H1 (cell line): ENCODE results near the gene OR8H3.

Experiments
- EGR1 ChIP-seq: IDR thresholded peaks from 2 replicates; pipeline ENCODE4 v1.6.1; 2011; ENCODE audit warnings: low read depth, low read length, borderline replicate concordance
- EP300 ChIP-seq, 2 experiments: IDR thresholded peaks; 1 replicate in 1 of 2; 2 replicates in 1 of 2; pipeline ENCODE4 v1.6.1; 2011 to 2012; ENCODE audit warnings: low read depth in 2 of 2, low read length in 2 of 2, mild to moderate bottlenecking in 2 of 2, borderline replicate concordance in 1 of 2, inconsistent platforms in 1 of 2, moderate library complexity in 1 of 2
- GTF2F1 ChIP-seq: IDR thresholded peaks from 2 replicates; pipeline ENCODE4 v1.6.1; 2012; ENCODE audit warnings: low read depth, low read length, improper control_type of control experiment, borderline replicate concordance
- HDAC2 ChIP-seq, 2 experiments: fragments of 300-600 bp in 1 of 2; sonication (generic) in 1 of 2; IDR thresholded peaks; 2 replicates each; pipeline ENCODE4 v1.6.1; 2011 to 2012; ENCODE audit warnings: low read depth in 2 of 2, low read length in 2 of 2, mild to moderate bottlenecking in 2 of 2, moderate library complexity in 2 of 2, borderline replicate concordance in 1 of 2, inconsistent platforms in 1 of 2
- JUN ChIP-seq: IDR thresholded peaks from 2 replicates; pipeline ENCODE4 v1.6.1; 2011; ENCODE audit warnings: low read depth, mild to moderate bottlenecking, improper control_type of control experiment, low read length
- JUND ChIP-seq: IDR thresholded peaks from 2 replicates; pipeline ENCODE4 v1.6.1; 2011; ENCODE audit warnings: mild to moderate bottlenecking, improper control_type of control experiment, low read length
- MAFK ChIP-seq: IDR thresholded peaks from 2 replicates; pipeline ENCODE4 v1.6.1; 2012; ENCODE audit warnings: low read depth, mild to moderate bottlenecking, improper control_type of control experiment, low read length
- POLR2A ChIP-seq, 2 experiments: IDR thresholded peaks; 1 replicate in 1 of 2; 2 replicates in 1 of 2; pipeline ENCODE4 v1.6.1; 2011; ENCODE audit warnings: low read depth in 2 of 2, low read length in 2 of 2, mild to moderate bottlenecking in 2 of 2; ENCODE audit errors: control extremely low read depth in 1 of 2
- SIN3A ChIP-seq, 2 experiments: IDR thresholded peaks in 1 of 2; conservative IDR thresholded peaks in 1 of 2; 2 replicates each; pipeline ENCODE4 v1.6.1; 2011 to 2012; ENCODE audit warnings: low read length in 2 of 2, improper control_type of control experiment in 1 of 2, low read depth in 1 of 2, mild to moderate bottlenecking in 1 of 2
- TF ChIP-seq, protein P1 (sequence below), 3 experiments: IDR thresholded peaks; 1 replicate in 2 of 3; 2 replicates in 1 of 3; pipeline versions ENCODE4 v1.5.1 to v1.6.1; 2011; ENCODE audit warnings: low read length in 3 of 3, mild to moderate bottlenecking in 3 of 3, inconsistent platforms in 2 of 3, low read depth in 1 of 3, moderate library complexity in 1 of 3; ENCODE audit not compliant: insufficient read depth in 1 of 3; ENCODE audit errors: control extremely low read depth in 1 of 3
- TF ChIP-seq, protein P2 (sequence below): IDR thresholded peaks from 2 replicates; pipeline ENCODE4 v1.6.1; 2012; ENCODE audit warnings: inconsistent platforms
- TF ChIP-seq, protein P3 (sequence below): IDR thresholded peaks from 2 replicates; pipeline ENCODE4 v1.6.1; 2011; ENCODE audit warnings: low read length, improper control_type of control experiment

DNA sequence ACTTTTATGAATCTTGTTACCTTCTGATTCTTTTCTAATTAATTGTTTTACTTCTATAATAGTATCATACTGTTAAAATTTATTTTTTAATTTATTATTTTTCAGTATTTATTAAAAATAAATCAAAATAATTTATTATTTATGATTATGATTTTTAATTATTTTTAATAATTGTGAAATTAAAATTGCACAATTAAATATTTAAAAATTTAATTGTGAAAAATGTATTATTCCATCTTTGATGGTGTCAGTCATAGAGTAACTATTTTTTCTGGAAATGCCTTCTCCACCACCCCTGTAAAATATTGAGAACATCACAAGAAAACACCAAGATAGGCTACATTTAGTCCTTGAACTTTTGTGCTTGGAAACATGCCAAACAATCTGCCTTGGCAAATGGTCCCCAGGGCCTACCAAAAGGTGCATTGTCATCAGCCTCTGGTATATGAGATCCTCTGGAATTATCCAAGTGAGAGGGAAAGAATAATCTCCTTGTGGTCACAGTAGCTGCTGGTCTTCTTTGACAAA, 18.9 kb upstream of the OR8H3 start, which contains the start of gene OR8H2:
- TF ChIP-seq, protein P1, sequence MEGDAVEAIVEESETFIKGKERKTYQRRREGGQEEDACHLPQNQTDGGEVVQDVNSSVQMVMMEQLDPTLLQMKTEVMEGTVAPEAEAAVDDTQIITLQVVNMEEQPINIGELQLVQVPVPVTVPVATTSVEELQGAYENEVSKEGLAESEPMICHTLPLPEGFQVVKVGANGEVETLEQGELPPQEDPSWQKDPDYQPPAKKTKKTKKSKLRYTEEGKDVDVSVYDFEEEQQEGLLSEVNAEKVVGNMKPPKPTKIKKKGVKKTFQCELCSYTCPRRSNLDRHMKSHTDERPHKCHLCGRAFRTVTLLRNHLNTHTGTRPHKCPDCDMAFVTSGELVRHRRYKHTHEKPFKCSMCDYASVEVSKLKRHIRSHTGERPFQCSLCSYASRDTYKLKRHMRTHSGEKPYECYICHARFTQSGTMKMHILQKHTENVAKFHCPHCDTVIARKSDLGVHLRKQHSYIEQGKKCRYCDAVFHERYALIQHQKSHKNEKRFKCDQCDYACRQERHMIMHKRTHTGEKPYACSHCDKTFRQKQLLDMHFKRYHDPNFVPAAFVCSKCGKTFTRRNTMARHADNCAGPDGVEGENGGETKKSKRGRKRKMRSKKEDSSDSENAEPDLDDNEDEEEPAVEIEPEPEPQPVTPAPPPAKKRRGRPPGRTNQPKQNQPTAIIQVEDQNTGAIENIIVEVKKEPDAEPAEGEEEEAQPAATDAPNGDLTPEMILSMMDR (IDR thresholded peaks at IDR 0.05; ENCODE audit: control extremely low read depth in 1 of 3, insufficient read depth in 1 of 3, low read depth in 1 of 3, low read length in 3 of 3) = no peak
- TF ChIP-seq SIN3A (conservative IDR thresholded peaks at IDR 0.05 in 1 of 2, IDR thresholded peaks at IDR 0.05 in 1 of 2; ENCODE audit: low read depth in 1 of 2, low read length in 2 of 2) (no peak), POLR2A (IDR thresholded peaks at IDR 0.05; ENCODE audit: control extremely low read depth in 1 of 2, low read depth in 2 of 2, low read length in 2 of 2) (no peak), EGR1 (no peak), HDAC2 (IDR thresholded peaks at IDR 0.05; ENCODE audit: borderline replicate concordance in 1 of 2, low read depth in 2 of 2, low read length in 2 of 2) (no peak), GTF2F1 (no peak), EP300 (IDR thresholded peaks at IDR 0.05; ENCODE audit: borderline replicate concordance in 1 of 2, low read depth in 2 of 2, low read length in 2 of 2) (no peak), JUN (no peak), JUND (no peak), MAFK (no peak)
- TF ChIP-seq, protein P2, sequence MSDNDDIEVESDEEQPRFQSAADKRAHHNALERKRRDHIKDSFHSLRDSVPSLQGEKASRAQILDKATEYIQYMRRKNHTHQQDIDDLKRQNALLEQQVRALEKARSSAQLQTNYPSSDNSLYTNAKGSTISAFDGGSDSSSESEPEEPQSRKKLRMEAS = no peak
- TF ChIP-seq, protein P3, sequence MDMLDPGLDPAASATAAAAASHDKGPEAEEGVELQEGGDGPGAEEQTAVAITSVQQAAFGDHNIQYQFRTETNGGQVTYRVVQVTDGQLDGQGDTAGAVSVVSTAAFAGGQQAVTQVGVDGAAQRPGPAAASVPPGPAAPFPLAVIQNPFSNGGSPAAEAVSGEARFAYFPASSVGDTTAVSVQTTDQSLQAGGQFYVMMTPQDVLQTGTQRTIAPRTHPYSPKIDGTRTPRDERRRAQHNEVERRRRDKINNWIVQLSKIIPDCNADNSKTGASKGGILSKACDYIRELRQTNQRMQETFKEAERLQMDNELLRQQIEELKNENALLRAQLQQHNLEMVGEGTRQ = no peak
